SK-N-SH treated with all-trans-retinoic acid at 6 μM for 48 hours (cell line): ENCODE measurements around the gene RAB11FIP3.

Experiments
- ARNTL ChIP-seq: fragments of 450-650 bp; formaldehyde crosslinking; IDR thresholded peaks from 2 replicates; pipeline ENCODE4 v1.5.0; 2020; ENCODE audit warnings: low read depth, mild to moderate bottlenecking, moderate library complexity, borderline replicate concordance
- CSDC2 ChIP-seq: fragments of 250-450 bp; sonication (Bioruptor Pico); IDR thresholded peaks from 2 replicates; pipeline ENCODE4 v1.5.0; 2020; ENCODE audit warnings: mild to moderate bottlenecking, moderate library complexity
- ISL1 ChIP-seq: fragments of 250-450 bp; sonication (Bioruptor Pico); IDR thresholded peaks from 2 replicates; pipeline ENCODE4 v2.1.2; 2022; ENCODE audit warnings: mild to moderate bottlenecking, moderate library complexity
- OSR1 ChIP-seq: fragments of 250-450 bp; sonication (Bioruptor Pico); IDR thresholded peaks from 2 replicates; pipeline ENCODE4 v1.8.0; 2022; ENCODE audit warnings: moderate library complexity, mild to moderate bottlenecking, inconsistent platforms
- RARB ChIP-seq: fragments of 250-450 bp; sonication (Bioruptor Pico); IDR thresholded peaks from 2 replicates; pipeline ENCODE4 v1.8.0; 2021; ENCODE audit warnings: mild to moderate bottlenecking, moderate library complexity
- ZC3H10 ChIP-seq: fragments of 250-450 bp; sonication (Bioruptor Pico); IDR thresholded peaks from 2 replicates; pipeline ENCODE4 v1.5.1; 2021; ENCODE audit warnings: mild to moderate bottlenecking, moderate library complexity
- ZFP3 ChIP-seq: fragments of 250-450 bp; sonication (Bioruptor Pico); IDR thresholded peaks from 2 replicates; pipeline ENCODE4 v1.5.0; 2020; ENCODE audit warnings: mild to moderate bottlenecking, moderate library complexity
- ZFP30 ChIP-seq: fragments of 450-650 bp; formaldehyde crosslinking; IDR thresholded peaks from 2 replicates; pipeline ENCODE4 v1.5.0; 2022; ENCODE audit warnings: mild to moderate bottlenecking, moderate library complexity
- ZNF565 ChIP-seq: fragments of 450-650 bp; formaldehyde crosslinking; conservative IDR thresholded peaks from 2 replicates; pipeline ENCODE4 v1.5.0; 2020; ENCODE audit warnings: low read depth, mild to moderate bottlenecking, moderate library complexity
- ZNF70 ChIP-seq: fragments of 450-650 bp; formaldehyde crosslinking; IDR thresholded peaks from 2 replicates; pipeline ENCODE4 v1.5.0; 2020; ENCODE audit warnings: mild to moderate bottlenecking, moderate library complexity
- ZNF8 ChIP-seq: fragments of 450-650 bp; formaldehyde crosslinking; IDR thresholded peaks from 2 replicates; pipeline ENCODE4 v1.5.0; 2020; ENCODE audit warnings: mild to moderate bottlenecking, moderate library complexity
- TF ChIP-seq, protein P1 (sequence below): fragments of 250-450 bp; sonication (Bioruptor Pico); IDR thresholded peaks from 2 replicates; pipeline ENCODE4 v1.8.0; 2020; ENCODE audit warnings: mild to moderate bottlenecking, moderate library complexity, borderline replicate concordance
- TF ChIP-seq, protein P2 (sequence below): fragments of 250-450 bp; sonication (Bioruptor Pico); IDR thresholded peaks from 2 replicates; pipeline ENCODE4 v1.5.1; 2020; ENCODE audit warnings: low read depth, mild to moderate bottlenecking, moderate library complexity

DNA sequence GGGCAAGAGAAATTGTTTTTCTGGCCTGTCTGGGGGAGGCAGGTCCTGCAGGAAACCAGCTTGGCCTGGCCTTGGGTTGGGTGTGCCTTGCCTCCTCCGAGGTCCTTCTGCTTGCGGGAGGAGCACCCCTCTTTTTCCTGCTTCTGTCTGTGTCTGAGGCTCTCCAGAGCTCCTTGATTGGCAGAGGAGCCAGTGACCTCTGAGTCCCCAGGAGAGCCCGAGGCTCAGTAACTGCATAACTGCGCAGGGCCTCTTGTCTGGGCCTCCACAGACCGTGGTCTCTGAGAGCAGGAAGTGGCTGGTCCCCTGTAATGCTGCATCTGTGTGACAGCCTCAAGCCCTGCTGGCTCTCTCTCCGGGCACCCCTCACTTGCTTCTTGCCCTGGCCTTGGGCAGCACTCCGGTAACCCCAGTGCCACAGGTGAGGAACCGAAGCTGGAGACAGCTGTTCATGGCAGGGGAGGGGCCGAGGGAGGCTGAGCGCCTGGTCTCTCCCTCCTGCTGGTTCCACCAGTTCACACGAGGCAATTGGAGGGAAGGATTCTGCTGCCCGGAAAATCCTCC is 103.6 kb downstream of the RAB11FIP3 start:
- TF ChIP-seq RARB (CRISPR knock-in tag) (no peak), ZFP3 (no peak), OSR1 (CRISPR knock-in tag) (no peak), ARNTL (no peak), ZNF8 (CRISPR knock-in tag) (no peak), ISL1 (CRISPR knock-in tag) (no peak), ZFP30 (CRISPR knock-in tag) (no peak), CSDC2 (CRISPR knock-in tag) (no peak), ZNF565 (CRISPR knock-in tag) (no peak), ZC3H10 (CRISPR knock-in tag) (no peak), ZNF70 (CRISPR knock-in tag) (no peak)
- TF ChIP-seq, protein P1, sequence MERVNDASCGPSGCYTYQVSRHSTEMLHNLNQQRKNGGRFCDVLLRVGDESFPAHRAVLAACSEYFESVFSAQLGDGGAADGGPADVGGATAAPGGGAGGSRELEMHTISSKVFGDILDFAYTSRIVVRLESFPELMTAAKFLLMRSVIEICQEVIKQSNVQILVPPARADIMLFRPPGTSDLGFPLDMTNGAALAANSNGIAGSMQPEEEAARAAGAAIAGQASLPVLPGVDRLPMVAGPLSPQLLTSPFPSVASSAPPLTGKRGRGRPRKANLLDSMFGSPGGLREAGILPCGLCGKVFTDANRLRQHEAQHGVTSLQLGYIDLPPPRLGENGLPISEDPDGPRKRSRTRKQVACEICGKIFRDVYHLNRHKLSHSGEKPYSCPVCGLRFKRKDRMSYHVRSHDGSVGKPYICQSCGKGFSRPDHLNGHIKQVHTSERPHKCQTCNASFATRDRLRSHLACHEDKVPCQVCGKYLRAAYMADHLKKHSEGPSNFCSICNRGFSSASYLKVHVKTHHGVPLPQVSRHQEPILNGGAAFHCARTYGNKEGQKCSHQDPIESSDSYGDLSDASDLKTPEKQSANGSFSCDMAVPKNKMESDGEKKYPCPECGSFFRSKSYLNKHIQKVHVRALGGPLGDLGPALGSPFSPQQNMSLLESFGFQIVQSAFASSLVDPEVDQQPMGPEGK (CRISPR knock-in tag), result no peak
- TF ChIP-seq, protein P2, sequence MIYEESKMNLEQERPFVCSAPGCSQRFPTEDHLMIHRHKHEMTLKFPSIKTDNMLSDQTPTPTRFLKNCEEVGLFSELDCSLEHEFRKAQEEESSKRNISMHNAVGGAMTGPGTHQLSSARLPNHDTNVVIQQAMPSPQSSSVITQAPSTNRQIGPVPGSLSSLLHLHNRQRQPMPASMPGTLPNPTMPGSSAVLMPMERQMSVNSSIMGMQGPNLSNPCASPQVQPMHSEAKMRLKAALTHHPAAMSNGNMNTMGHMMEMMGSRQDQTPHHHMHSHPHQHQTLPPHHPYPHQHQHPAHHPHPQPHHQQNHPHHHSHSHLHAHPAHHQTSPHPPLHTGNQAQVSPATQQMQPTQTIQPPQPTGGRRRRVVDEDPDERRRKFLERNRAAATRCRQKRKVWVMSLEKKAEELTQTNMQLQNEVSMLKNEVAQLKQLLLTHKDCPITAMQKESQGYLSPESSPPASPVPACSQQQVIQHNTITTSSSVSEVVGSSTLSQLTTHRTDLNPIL (CRISPR knock-in tag), result no peak
